GM18517 (cell line): ENCODE data around the gene ADARB1.

ENCODE experiments used
- ATAC-seq: cut with Tn5 transposase; IDR thresholded peaks from one replicate; pipeline ENCODE4 v1.9.1; 2021; ENCODE audit warnings: mild to moderate bottlenecking, moderate library complexity; ENCODE audit not compliant: unreplicated experiment

ADARB1 gene

GRCh38 chr21:45259206-45259840, 184.9 kb downstream of the ADARB1 start:
- no peak for ATAC-seq

- no peak for ATAC-seq
Measured at GRCh38 chr21:45260191-45260825, 185.9 kb downstream of the ADARB1 start.

GRCh38 chr21:45261093-45261492, 186.7 kb downstream of the ADARB1 start:
- ATAC-seq = no peak

- ATAC-seq = no peak
Measured at GRCh38 chr21:45262041-45262581, 187.7 kb downstream of the ADARB1 start.

- ATAC-seq = no peak
Measured at GRCh38 chr21:45262616-45263015, 188.2 kb downstream of the ADARB1 start.

GRCh38 chr21:45263534-45263933, 189.2 kb downstream of the ADARB1 start:
- ATAC-seq = no peak

GRCh38 chr21:45264146-45264911, 189.9 kb downstream of the ADARB1 start:
- ATAC-seq = no peak

- no peak for ATAC-seq
Measured at GRCh38 chr21:45264912-45265515, 190.6 kb downstream of the ADARB1 start.

- ATAC-seq = no peak
Measured at GRCh38 chr21:45265721-45266517, 191.5 kb downstream of the ADARB1 start.

GRCh38 chr21:45266518-45267389, 192.4 kb downstream of the ADARB1 start:
- no peak for ATAC-seq

- no peak for ATAC-seq
Measured at GRCh38 chr21:45267390-45267760, 193.0 kb downstream of the ADARB1 start.

GRCh38 chr21:45269861-45270260, 195.5 kb downstream of the ADARB1 start:
- ATAC-seq = no peak

- no peak for ATAC-seq
Measured at GRCh38 chr21:45270306-45270821, 196.0 kb downstream of the ADARB1 start.
